Measurements from ENCODE around the gene TANC1.

The TANC1 gene

DNA sequence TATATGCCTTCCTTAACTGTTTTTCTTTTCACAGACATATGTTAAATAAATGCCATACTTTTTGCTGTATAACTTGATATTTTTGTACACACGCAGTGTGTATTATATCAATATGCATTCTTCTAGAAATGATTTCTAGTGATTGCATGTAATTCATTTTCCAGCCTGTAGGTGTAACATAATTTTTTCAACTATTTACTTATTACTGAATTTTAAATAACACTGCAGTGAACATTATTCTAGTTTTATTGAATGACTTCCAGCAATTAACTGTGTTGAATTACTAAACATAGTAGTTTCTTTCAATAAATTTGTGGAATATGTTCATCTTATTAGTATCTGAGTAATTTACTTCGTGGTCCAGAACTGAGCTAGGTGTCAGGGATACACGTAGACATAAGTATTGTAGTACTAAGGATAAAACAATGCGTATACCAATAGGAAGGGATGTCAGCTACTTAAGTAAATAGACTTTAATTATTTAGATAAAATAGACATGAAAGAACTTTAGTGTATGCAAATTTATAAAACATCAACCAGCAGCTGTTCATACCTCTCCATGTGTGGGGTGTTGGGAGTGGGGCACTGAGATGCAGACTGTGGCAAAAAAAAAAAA lies 28.0 kb downstream of the TANC1 start:
- Mint-ChIP-seq H3K27ac (no peak overlapping the region), H3K4me3 (no peak overlapping the region), H3K27me3 (peaks cover 5% of the 10 kb centered on the region), H3K36me3 (ENCODE audit: low read depth) (no peaks in the 10 kb centered on the region), H3K4me1 (ENCODE audit: low read depth) (peaks cover 3% of the 10 kb centered on the region), H3K9me3 (no peaks in the 10 kb centered on the region)
- DNase-seq, result no peak

DNA sequence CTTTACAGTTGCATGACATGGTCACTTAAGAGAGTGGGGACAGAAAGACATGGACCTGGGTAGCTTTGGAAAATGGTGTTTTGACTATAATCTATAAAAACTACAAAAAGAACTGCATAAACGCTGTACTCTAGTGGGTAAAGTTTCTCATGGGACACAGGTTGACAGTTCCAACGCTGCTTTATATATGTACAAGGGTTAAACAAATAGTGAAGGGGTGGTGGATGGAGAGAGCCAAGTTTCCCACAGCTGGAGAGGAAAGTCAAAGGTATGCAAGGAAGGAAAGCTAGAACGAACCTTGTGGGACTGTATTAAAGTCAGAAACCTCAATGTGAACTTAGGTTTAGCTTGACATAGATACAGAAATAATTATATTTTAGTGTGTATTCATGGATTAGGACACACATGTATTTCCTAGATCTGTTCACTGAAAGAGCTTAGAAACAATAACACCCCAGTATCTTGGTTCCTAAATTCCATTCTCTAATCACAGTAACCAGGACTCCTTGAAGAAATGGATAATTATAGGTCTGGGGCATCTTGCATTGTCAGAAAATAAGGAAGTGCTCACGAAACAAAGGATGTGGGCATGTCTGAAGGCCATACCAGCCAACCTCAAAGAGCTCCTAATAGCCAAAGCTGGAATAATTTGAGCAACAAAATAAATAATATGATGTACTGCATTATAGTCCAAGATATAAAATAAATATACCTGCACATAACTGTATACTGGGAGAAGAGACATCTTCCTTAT lies 28.8 kb downstream of the TANC1 start:
- Mint-ChIP-seq H3K9me3 (no peaks in the 10 kb centered on the region), H3K4me3 (no peak overlapping the region), H3K27ac (no peak overlapping the region), H3K4me1 (ENCODE audit: low read depth) (peaks cover 3% of the 10 kb centered on the region), H3K27me3 (peaks cover 5% of the 10 kb centered on the region), H3K36me3 (ENCODE audit: low read depth) (no peaks in the 10 kb centered on the region)
- DNase-seq, result no peak

DNA sequence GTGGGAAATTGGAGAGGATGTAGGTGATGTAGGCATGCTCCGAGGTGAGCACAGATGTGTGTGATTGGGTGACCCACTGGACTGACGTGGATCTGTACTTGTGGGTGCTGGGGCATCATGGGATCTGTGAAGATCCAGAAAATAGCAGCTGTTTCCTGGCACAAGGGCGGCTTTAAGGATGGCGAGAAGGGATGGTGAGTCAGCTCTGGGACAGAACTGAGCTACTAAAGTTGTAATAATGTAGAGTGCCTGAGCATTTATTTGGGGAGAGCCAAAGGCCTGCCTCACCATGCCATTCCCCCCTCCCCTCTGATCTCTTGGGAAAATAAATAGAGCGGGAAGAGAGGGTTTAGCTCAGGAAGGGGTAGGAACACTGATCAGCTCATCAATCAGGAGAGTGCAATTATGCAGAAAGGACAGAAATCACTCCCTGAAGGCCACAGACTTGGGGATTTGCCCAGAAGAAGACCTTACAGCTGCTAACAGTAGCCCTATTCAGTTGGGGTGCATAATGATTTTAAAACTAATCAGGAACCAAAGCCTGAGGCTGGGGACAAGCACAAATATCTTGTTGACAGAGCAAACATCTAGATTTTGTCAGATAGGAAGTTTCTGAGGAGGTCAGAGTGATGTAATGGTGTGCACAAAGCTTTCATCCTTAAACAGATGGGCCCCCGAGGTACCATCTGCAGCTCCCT lies 30.3 kb downstream of the TANC1 start:
- no peak for DNase-seq
- Mint-ChIP-seq H3K27ac (no peak overlapping the region), H3K4me3 (no peak overlapping the region), H3K36me3 (ENCODE audit: low read depth) (no peaks in the 10 kb centered on the region), H3K9me3 (no peaks in the 10 kb centered on the region), H3K27me3 (no peaks in the 10 kb centered on the region), H3K4me1 (ENCODE audit: low read depth) (peaks cover 3% of the 10 kb centered on the region)

DNA sequence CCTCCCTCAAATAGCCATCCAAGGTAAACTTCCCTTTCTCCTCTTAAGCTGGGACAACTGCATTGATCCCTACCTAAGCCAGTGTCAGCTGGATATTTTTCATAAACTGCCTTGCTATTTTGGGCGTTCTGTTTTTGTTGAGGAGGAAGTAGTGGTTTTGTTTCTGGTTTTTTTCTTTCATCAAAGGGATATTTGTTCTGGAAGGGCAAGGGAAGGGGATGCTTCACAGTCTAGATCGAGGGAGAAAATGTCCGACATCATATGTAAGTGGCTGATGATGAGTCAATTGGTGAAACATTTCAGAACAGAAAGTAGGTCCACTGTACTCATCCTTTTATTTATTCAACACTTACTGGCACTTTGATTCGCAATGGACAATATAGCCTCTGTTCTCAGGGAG lies 31.0 kb downstream of the TANC1 start:
- H3K36me3 Mint-ChIP-seq (ENCODE audit: low read depth), result no peaks in the 10 kb centered on the region

DNA sequence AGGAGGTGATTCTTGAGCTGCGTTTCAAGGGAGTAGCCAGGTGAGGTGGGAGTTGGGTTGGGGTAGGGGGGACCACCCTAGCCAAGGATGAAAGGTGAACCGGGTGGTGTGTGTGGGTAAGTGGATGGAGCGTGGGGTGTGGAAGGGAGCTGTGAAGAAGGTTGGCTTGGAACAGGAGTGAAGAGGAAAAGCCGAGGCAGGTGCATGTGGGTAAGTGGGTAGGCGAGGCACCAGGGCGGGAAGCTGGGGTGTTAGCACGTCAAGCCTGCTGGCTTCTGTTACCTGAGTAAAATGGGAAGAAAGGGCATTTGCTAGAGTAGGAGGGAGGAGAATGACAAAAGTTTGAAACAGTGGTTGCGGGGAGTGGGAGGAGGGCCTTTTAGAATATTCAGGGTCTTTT lies 31.6 kb downstream of the TANC1 start:
- Mint-ChIP-seq H3K36me3 (ENCODE audit: low read depth) (no peaks in the 10 kb centered on the region), H3K9me3 (no peaks in the 10 kb centered on the region), H3K27me3 (no peaks in the 10 kb centered on the region), H3K4me3 (no peak overlapping the region), H3K27ac (no peak overlapping the region), H3K4me1 (ENCODE audit: low read depth) (peaks cover 3% of the 10 kb centered on the region)
- no peak for DNase-seq

More for the DNA sequence above, 31.0 kb downstream of the TANC1 start:
- H3K4me3 Mint-ChIP-seq, result no peak overlapping the region
- H3K27ac Mint-ChIP-seq, result no peak overlapping the region
- H3K9me3 Mint-ChIP-seq, result no peaks in the 10 kb centered on the region
- DNase-seq, result no peak
- H3K27me3 Mint-ChIP-seq, result no peaks in the 10 kb centered on the region
- H3K4me1 Mint-ChIP-seq (ENCODE audit: low read depth), result peaks cover 3% of the 10 kb centered on the region

DNA sequence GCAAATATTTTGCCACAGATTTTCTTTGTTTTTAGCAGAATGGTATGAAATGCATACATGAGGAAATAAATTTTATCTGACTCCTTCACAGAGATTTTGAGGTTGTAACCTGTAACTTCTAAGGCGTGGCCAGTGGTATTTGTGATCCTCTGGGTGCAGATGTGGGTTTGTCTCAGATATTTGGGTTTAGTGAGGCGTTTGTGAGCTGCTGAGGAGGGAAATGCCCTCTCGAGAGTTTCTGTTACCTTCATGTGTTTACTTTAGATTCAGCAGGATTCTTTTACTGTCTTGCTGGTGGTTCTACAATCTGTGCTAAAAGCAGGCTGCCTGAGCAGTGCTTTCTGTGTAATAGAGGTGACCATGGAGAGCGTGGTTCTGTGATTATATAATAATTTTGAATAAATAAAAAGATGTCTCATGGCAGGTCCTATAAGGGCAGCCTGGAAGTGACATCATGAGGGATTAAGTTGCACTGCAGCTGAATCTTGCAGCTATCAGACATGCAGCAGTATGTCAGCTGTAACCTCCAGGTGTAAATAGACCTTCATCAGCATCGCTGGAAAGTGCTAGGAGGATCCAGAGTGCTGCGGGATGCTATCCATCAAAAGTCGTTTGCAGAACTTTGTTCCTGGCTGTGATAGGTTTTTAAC lies 34.1 kb downstream of the TANC1 start:
- Mint-ChIP-seq H3K4me1 (ENCODE audit: low read depth) (peaks cover 3% of the 10 kb centered on the region), H3K9me3 (no peaks in the 10 kb centered on the region), H3K27me3 (peaks cover 2% of the 10 kb centered on the region), H3K4me3 (no peak overlapping the region), H3K27ac (no peak overlapping the region), H3K36me3 (ENCODE audit: low read depth) (no peaks in the 10 kb centered on the region)
- no peak for DNase-seq

DNA sequence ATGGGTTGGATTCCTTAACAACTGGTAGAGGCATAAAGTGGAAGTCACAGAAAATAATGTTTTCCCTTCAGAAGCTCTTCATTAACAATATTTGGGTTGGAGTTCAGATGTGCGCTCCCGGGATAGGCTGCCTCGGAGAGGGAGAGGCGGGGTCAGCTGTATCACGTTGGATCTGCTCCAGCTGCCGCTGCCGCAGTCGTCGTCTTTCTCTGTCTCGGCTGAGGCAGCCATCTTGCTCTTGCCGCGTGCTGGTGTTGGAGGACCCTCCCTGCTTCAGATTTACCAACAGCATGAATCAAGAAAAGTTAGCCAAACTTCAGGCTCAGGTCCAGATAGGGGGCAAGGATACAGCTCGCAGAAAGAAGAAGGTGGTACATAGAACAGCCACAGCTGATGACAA lies 35.1 kb downstream of the TANC1 start:
- DNase-seq, result no peak
- no peaks in the 10 kb centered on the region for H3K36me3 Mint-ChIP-seq (ENCODE audit: low read depth)
- no peak overlapping the region for H3K27ac Mint-ChIP-seq
- no peaks in the 10 kb centered on the region for H3K9me3 Mint-ChIP-seq
- peaks cover 2% of the 10 kb centered on the region for H3K27me3 Mint-ChIP-seq
- peaks cover 3% of the 10 kb centered on the region for H3K4me1 Mint-ChIP-seq (ENCODE audit: low read depth)
- H3K4me3 Mint-ChIP-seq, result no peak overlapping the region

DNA sequence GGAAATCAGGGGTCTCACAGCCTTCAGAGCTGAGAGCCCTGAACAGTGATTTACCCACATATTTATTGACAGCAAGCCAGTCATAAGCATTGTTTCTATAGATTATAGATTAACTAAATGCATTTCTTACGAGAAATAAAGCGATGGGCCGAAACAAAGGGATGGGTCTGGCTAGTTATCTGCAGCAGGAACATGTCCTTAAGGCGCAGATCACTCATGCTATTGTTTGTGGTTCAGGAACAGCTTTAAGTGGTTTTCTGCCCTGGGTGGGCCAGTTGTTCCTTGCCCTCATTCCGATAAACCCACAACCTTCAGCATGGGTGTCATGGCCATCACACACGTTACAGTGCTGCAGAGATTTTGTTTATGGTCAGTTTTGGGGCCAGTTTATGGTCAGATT lies 36.4 kb downstream of the TANC1 start:
- Mint-ChIP-seq H3K36me3 (ENCODE audit: low read depth) (no peaks in the 10 kb centered on the region), H3K27me3 (peaks cover 2% of the 10 kb centered on the region), H3K27ac (no peak overlapping the region), H3K4me1 (ENCODE audit: low read depth) (no peaks in the 10 kb centered on the region), H3K9me3 (no peaks in the 10 kb centered on the region), H3K4me3 (no peak overlapping the region)
- DNase-seq, result no peak

DNA sequence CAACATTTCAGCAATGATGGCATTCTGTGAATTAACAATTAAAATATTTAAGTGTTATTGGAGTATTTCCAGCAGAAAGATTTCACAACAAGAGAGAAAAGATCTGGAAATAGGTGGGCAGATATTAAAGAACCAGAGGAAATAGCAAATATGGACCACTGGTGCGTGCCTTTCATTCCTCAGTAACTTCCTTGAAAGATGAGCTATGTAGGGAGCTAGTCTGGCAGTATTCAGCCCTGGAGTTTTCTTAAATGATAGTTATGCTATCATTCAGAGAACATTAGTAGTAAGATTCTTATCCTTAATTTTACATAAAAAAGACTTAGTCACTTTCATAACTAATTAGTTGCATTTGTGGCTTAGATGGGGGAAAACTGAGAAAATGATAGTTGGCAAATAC lies 41.5 kb downstream of the TANC1 start:
- Mint-ChIP-seq H3K27ac (peak overlapping the region; percentile 27), H3K4me1 (ENCODE audit: low read depth) (peaks cover 10% of the 10 kb centered on the region), H3K9me3 (peaks cover 10% of the 10 kb centered on the region), H3K4me3 (no peak overlapping the region), H3K36me3 (ENCODE audit: low read depth) (no peaks in the 10 kb centered on the region), H3K27me3 (peaks cover 2% of the 10 kb centered on the region)
- DNase-seq, result no peak

DNA sequence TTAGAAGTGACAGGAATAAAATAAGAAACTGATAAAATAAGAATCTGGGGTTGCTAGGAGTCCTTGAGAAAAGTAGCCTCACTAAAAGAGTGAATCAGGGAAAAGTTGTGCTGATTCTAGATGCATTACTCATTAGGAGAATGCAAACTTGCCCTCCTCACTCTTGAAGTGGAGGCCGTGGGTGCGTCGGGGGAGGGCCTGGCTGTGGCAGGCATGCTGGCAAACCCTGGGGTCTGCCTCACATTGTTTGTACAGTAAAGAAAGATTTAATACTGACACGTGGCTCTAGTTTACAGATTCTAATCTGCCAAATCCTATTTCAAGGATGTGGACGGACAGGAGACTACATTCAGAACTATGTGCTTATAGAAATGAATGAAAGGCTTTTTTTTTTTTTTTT lies 41.9 kb downstream of the TANC1 start:
- DNase-seq, result no peak
- no peak overlapping the region for H3K4me3 Mint-ChIP-seq

DNA sequence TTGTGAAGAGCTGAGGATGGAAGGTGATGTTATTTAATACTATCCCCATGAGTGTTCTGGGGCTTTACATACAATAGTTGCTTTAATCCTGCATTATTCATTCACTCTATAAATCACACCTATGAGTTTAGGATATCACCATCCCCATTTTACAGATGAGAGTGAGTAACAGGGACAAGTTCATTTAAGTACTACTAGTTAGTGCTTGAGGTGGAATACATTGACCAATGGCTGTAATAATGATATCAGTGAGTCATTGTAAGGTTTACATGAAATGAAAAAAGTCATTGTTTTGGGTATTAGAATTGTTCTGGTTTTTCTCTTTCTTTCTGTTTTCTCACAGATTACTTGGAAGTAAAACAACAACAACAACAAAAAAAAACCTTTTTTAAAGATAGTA lies 42.5 kb downstream of the TANC1 start:
- no peak overlapping the region for H3K4me3 Mint-ChIP-seq
- H3K9me3 Mint-ChIP-seq, result peaks cover 17% of the 10 kb centered on the region
- peaks cover 1% of the 10 kb centered on the region for H3K36me3 Mint-ChIP-seq (ENCODE audit: low read depth)
- peaks cover 10% of the 10 kb centered on the region for H3K4me1 Mint-ChIP-seq (ENCODE audit: low read depth)
- no peak overlapping the region for H3K27ac Mint-ChIP-seq
- peaks cover 2% of the 10 kb centered on the region for H3K27me3 Mint-ChIP-seq
- DNase-seq, result no peak

More for the DNA sequence above, 41.9 kb downstream of the TANC1 start:
- H3K9me3 Mint-ChIP-seq, result peaks cover 10% of the 10 kb centered on the region
- H3K4me1 Mint-ChIP-seq (ENCODE audit: low read depth), result peaks cover 10% of the 10 kb centered on the region
- peaks cover 2% of the 10 kb centered on the region for H3K27me3 Mint-ChIP-seq
- H3K27ac Mint-ChIP-seq, result peak overlapping the region; percentile 27
- no peaks in the 10 kb centered on the region for H3K36me3 Mint-ChIP-seq (ENCODE audit: low read depth)

DNA sequence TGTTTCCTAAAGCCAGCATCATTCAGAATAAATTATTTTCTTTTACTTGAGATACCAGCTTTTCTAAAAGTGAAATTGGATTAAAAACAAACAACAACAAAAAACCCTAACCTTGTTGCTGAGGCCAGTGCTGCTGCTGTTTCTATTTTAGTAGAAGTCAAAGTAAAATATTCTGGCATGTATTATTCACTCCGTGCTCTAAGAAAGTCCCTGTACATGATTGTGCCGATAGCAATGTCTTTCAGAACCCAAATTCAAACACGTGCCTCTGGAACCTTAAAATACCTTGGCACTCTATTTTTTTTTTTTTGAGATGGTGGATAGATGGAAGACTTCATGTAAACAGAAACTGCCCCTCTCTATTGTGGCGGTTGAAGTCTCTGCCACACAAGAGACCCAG lies 43.7 kb downstream of the TANC1 start:
- no peak overlapping the region for H3K27ac Mint-ChIP-seq
- H3K36me3 Mint-ChIP-seq (ENCODE audit: low read depth), result peaks cover 4% of the 10 kb centered on the region
- peaks cover 10% of the 10 kb centered on the region for H3K4me1 Mint-ChIP-seq (ENCODE audit: low read depth)
- H3K27me3 Mint-ChIP-seq, result peaks cover 2% of the 10 kb centered on the region
- H3K9me3 Mint-ChIP-seq, result peaks cover 23% of the 10 kb centered on the region
- DNase-seq, result no peak
- no peak overlapping the region for H3K4me3 Mint-ChIP-seq

DNA sequence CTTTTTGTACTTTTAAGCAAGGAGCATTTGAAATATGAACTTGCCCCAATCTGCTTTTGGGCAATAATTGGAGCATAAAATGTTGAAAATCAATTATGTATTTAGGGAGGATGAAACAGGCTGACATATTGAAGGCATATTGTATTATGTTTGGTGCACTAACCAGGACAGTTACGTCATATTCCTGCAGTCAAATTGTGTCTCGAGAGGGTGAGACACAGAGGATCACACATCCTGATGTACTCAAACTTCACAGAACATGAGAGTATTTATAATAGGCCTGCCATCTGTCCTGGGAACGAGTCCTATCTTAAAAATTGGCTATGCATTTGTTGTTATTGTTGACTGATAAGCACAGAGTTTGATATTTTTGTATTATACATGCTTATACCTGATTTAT lies 44.7 kb downstream of the TANC1 start:
- no peak overlapping the region for H3K27ac Mint-ChIP-seq

DNA sequence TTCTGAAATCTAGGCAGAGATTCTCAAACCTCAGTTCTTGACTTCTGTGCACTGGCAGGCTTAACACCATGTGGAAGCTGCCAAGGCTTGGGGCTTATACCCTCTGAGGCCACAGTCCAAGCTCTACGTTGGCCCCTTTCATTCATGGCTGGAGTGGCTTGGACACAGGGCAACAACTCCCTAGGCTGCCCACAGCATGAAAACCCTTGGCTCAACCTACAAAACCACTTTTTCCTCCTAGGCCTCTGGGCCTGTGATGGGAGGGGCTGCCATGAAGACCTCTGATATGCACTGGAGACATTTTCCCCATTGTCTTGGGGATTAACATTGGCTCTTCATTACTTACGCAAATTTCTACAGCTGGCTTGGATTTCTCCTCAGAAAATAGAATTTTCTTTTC lies 46.7 kb downstream of the TANC1 start:
- Mint-ChIP-seq H3K4me1 (ENCODE audit: low read depth) (peaks cover 8% of the 10 kb centered on the region), H3K4me3 (no peak overlapping the region), H3K27ac (no peak overlapping the region), H3K27me3 (no peaks in the 10 kb centered on the region), H3K9me3 (peaks cover 23% of the 10 kb centered on the region), H3K36me3 (ENCODE audit: low read depth) (peaks cover 4% of the 10 kb centered on the region)
- DNase-seq, result no peak

More for the DNA sequence above, 44.7 kb downstream of the TANC1 start:
- Mint-ChIP-seq H3K4me3 (no peak overlapping the region), H3K9me3 (peaks cover 23% of the 10 kb centered on the region), H3K4me1 (ENCODE audit: low read depth) (peaks cover 10% of the 10 kb centered on the region), H3K36me3 (ENCODE audit: low read depth) (peaks cover 4% of the 10 kb centered on the region), H3K27me3 (no peaks in the 10 kb centered on the region)
- DNase-seq, result no peak

Measured in activated T-cell treated with anti-CD3 and anti-CD28 coated beads, Interleukin-2, amount 50 U/mL, for 24 hours (primary cell).